Vagina (tissue), 2 donors: Measurements from ENCODE around the gene TIAM2.

Experiments used
- CTCF ChIP-seq, 3 experiments: fragments of 450-650 bp in 2 of 3; fragments of 200-600 bp in 1 of 3; sonication (generic) in 1 of 3; IDR thresholded peaks; one replicate each; pipeline ENCODE4 v1.5.1; 2017 to 2019; ENCODE audit warnings: antibody characterized with exemption in 3 of 3, mild to moderate bottlenecking in 2 of 3, moderate library complexity in 2 of 3
- POLR2AphosphoS5 ChIP-seq, 2 donors: sonication (generic); formaldehyde crosslinking; IDR thresholded peaks; one replicate each; pipeline ENCODE4 v1.9.0; 2017; ENCODE audit warnings: antibody characterized with exemption in 2 of 2, mild to moderate bottlenecking in 2 of 2, low read depth in 1 of 2; ENCODE audit not compliant: insufficient read depth in 1 of 2

- TF ChIP-seq POLR2AphosphoS5 (IDR thresholded peaks at IDR 0.05; ENCODE audit: insufficient read depth in 1 of 2, low read depth in 1 of 2) (no peak), CTCF (IDR thresholded peaks at IDR 0.05) (no peak)
Observed at GRCh38 chr6:155241966-155242365, 246.9 kb downstream of the TIAM2 start.
